Measurements from ENCODE around the gene LPAR1. TPM values are rescaled to one million over a fixed set of nuclear protein-coding genes. Genes with fewer than 3 reads are reported as not detected.
"Not testable (repeated sequence)": the region's sequence is repeated elsewhere in the genome, so short reads cannot be mapped to it uniquely, and the experiment has no call there.

Gene LPAR1
- total and polyA plus RNA-seq, 2 of the 8 experiments (the other 6 are each of a cell fraction or from before 2014, with no cell fraction given), result 3.4 to 5.1 TPM

DNA sequence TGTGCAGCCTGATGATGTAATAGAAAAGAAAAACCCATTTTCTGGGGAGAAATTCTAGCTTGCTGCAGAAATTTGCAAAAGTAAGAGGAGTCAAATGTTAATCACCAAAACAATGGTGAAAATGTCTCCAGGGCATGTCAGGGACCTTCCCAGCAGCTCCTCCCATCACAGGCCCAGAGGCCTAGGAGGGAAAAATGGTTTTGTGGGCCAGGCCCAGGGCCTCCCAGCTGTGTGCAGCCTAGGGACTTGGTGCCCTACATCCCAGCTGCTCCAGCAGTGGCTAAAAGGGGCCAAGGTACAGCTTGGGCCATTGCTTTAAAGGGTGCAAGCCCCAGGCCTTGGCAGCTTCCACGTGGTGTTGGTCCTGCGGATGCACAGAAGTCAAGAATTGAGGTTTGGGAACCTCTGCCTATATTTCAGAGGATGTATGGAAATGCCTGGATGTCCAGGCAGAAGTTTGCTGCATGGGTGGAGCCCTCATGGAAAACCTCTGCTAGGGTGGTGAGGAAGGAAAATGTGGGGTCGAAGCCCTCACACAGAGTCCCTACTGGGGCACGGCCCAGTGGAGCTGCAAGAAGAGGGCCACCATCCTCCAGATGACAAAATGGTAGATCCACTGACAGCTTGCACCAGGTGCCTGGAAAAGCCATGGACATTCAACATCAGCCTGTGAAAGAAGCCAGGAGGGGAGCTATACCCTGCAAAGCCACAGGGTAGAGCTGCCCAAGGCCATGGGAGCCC, 176.7 kb downstream of the LPAR1 start:
- H3K4ac ChIP-seq (replicated peaks; ENCODE audit: insufficient read length, low read depth, low read length); H2BK15ac ChIP-seq (ENCODE audit: low read length); DNase-seq (ENCODE audit: low read depth in 1 of 2, low spot score in 2 of 2); H4K8ac ChIP-seq (ENCODE audit: extremely low read depth, insufficient read depth, low read length); H3K23me2 ChIP-seq (ENCODE audit: low read depth, low read length); H3K4me2 ChIP-seq (ENCODE audit: insufficient read depth in 1 of 2, low read depth in 2 of 2, low read length in 2 of 2); H3K23ac ChIP-seq (ENCODE audit: insufficient read length); H3K9ac ChIP-seq (replicated peaks in 1 of 4; ENCODE audit: extremely low read depth in 1 of 4, low read depth in 3 of 4, low read length in 3 of 4); FAIRE-seq; H4K5ac ChIP-seq (ENCODE audit: insufficient read length, low read depth, low read length); H3K18ac ChIP-seq (ENCODE audit: extremely low read depth, low read length); H3K79me2 ChIP-seq (ENCODE audit: control insufficient read depth in 1 of 2, insufficient read depth in 2 of 2, low read length in 2 of 2); H3K27ac ChIP-seq (ENCODE audit: low read depth, low read length); H2BK120ac ChIP-seq (replicated peaks; ENCODE audit: low read depth, low read length); H3K14ac ChIP-seq (ENCODE audit: insufficient read length); H2BK20ac ChIP-seq (ENCODE audit: low read length); CTCF ChIA-PET (ENCODE audit: partially characterized antibody); H3K79me1 ChIP-seq (ENCODE audit: low read depth, low read length); H4K20me1 ChIP-seq (replicated peaks in 1 of 2; ENCODE audit: control insufficient read depth in 1 of 2, insufficient read depth in 2 of 2, low read length in 2 of 2); H3K27me3 ChIP-seq (replicated peaks in 1 of 4; ENCODE audit: control insufficient read depth in 3 of 4, extremely low read depth in 1 of 4, insufficient read depth in 3 of 4, low read length in 3 of 4); H3K4me3 ChIP-seq (ENCODE audit: extremely low read depth in 1 of 4, insufficient read depth in 2 of 4, low read depth in 3 of 4, low read length in 4 of 4); POLR2A ChIA-PET (ENCODE audit: partially characterized antibody); H2BK12ac ChIP-seq (ENCODE audit: low read depth, low read length); H2AK5ac ChIP-seq (ENCODE audit: low read depth, low read length); H4K91ac ChIP-seq (replicated peaks; ENCODE audit: insufficient read length, low read length); H3K36me3 ChIP-seq (ENCODE audit: control insufficient read depth in 2 of 4, insufficient read depth in 4 of 4, low read length in 3 of 4); H2BK5ac ChIP-seq (ENCODE audit: low read depth, low read length); H2AFZ ChIP-seq (ENCODE audit: low read length); H3K56ac ChIP-seq (replicated peaks; ENCODE audit: insufficient read length, low read depth, low read length); H3K4me1 ChIP-seq (replicated peaks in 1 of 4; ENCODE audit: control insufficient read depth in 3 of 4, insufficient read depth in 4 of 4, low read length in 3 of 4): not testable (repeated sequence)
- 96% methylated on average over 4 of the region's 4 CpGs; no CpG with 5 or more reads in 1 of the 2 experiments for WGBS, 2 experiments (ENCODE audit: extremely low coverage in 1 of 2, insufficient coverage in 1 of 2, insufficient read length in 1 of 2, insufficient replicate concordance in 2 of 2, low coverage in 1 of 2, low lambda C conversion rate in 2 of 2, missing lambda C conversion rate in 1 of 2)
- peaks cover 10 to 17% of the 10 kb centered on the region in 2 experiments for H3K9me3 ChIP-seq (ENCODE audit: insufficient read depth in 2 of 2, low read depth in 1 of 2, low read length in 1 of 2)
